Mammary epithelial cell (primary cell): ENCODE data around the gene ADGRB3.

ENCODE experiments used
- CTCF ChIP-seq, 2 donors: IDR thresholded peaks in 1 of 2; conservative IDR thresholded peaks in 1 of 2; 2 replicates each; pipeline ENCODE4 v1.5.1; 2011 to 2012; ENCODE audit warnings: inconsistent platforms in 2 of 2, low read length in 2 of 2, mild to moderate bottlenecking in 2 of 2, control low read depth in 1 of 2, low read depth in 1 of 2; ENCODE audit not compliant: insufficient read depth in 1 of 2; ENCODE audit errors: extremely low read depth in 1 of 2
- EZH2 ChIP-seq: IDR thresholded peaks from 2 replicates; pipeline ENCODE4 v1.6.1; 2012; ENCODE audit warnings: low read length, inconsistent platforms, borderline replicate concordance

- TF ChIP-seq CTCF (conservative IDR thresholded peaks at IDR 0.05 in 1 of 2, IDR thresholded peaks at IDR 0.05 in 1 of 2; ENCODE audit: extremely low read depth in 1 of 2, insufficient read depth in 1 of 2, low read depth in 1 of 2, low read length in 2 of 2) (no peak), EZH2 (no peak)
Measured at GRCh38 chr6:68771426-68771825, 136.3 kb downstream of the ADGRB3 start.
